ENCODE measurements around the gene AADACL3.

DNA sequence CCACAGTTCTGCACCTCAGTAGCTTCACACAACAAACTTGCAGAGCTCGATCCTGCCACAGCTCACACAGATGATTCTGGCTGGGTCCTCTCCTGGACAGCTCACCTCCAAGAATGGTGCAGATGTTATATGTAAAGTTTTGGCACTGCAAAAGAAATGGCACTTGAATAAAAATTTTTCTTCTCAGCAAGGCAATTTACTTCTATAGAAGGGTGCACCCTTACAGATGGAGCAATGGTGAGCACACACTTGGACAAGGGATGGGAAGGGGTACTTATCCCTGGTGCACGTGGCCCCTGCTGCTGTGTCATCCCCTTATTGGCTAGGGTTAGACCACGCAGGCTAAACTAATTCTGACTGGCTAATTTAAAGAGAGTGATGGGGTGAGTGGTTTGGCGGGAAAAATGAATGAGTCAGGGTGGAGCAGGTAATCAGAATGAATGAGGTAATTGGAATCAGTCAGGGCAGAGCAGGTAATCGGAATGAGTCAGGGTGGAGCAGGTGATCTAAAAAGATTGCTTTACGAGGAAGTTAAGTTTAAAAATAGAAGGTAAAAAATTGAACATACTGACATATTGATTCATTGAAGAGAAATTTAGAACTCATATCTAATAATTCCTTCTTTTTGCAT lies 12.0 kb upstream of the AADACL3 start:
- TF ChIP-seq, protein P1, sequence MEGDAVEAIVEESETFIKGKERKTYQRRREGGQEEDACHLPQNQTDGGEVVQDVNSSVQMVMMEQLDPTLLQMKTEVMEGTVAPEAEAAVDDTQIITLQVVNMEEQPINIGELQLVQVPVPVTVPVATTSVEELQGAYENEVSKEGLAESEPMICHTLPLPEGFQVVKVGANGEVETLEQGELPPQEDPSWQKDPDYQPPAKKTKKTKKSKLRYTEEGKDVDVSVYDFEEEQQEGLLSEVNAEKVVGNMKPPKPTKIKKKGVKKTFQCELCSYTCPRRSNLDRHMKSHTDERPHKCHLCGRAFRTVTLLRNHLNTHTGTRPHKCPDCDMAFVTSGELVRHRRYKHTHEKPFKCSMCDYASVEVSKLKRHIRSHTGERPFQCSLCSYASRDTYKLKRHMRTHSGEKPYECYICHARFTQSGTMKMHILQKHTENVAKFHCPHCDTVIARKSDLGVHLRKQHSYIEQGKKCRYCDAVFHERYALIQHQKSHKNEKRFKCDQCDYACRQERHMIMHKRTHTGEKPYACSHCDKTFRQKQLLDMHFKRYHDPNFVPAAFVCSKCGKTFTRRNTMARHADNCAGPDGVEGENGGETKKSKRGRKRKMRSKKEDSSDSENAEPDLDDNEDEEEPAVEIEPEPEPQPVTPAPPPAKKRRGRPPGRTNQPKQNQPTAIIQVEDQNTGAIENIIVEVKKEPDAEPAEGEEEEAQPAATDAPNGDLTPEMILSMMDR (IDR thresholded peaks at IDR 0.05; ENCODE audit: low read length) = no peak
- TF ChIP-seq EZH2 (IDR thresholded peaks at IDR 0.05; ENCODE audit: borderline replicate concordance, low read length) = no peak
